Psoas muscle (tissue), 8 donors: ENCODE data around the gene JAGN1. TPM values are rescaled to one million over a fixed set of nuclear protein-coding genes. Genes with fewer than 3 reads are reported as not detected.

ENCODE experiments used
- ATAC-seq, 4 donors: fragments of 200-7000 bp; cut with Tn5 transposase; one replicate each; pipeline ENCODE4 v1.9.1; 2020; ENCODE audit warnings: moderate library complexity in 3 of 4, mild to moderate bottlenecking in 2 of 4
- DNase-seq, 2 donors: peaks; one replicate each; pipeline ENCODE4 v3.0.0-alpha.2; 2020
- H3K27ac ChIP-seq: fragments of 200-600 bp; one replicate; pipeline ENCODE4 v1.8.0; 2022
- H3K27me3 ChIP-seq, 3 donors: fragments of 200-600 bp in 1 of 3; one replicate each; pipeline versions ENCODE4 v1.6.1 to v1.8.0; 2013 to 2022; ENCODE audit warnings: low read length in 2 of 3, mild to moderate bottlenecking in 2 of 3, moderate library complexity in 1 of 3; ENCODE audit not compliant: insufficient read depth in 3 of 3
- H3K36me3 ChIP-seq, 2 donors: fragments of 200-600 bp in 1 of 2; one replicate each; pipeline versions ENCODE4 v1.6.1 to v1.8.0; 2013 to 2022; ENCODE audit warnings: low read depth in 1 of 2, mild to moderate bottlenecking in 1 of 2, moderate library complexity in 1 of 2; ENCODE audit not compliant: insufficient read depth in 1 of 2
- H3K4me1 ChIP-seq: fragments of 200-600 bp; one replicate; pipeline ENCODE4 v1.8.0; 2022
- H3K4me3 ChIP-seq: fragments of 200-600 bp; one replicate; pipeline ENCODE4 v1.8.0; 2022; ENCODE audit warnings: mild to moderate bottlenecking
- H3K9me3 ChIP-seq: fragments of 200-600 bp; one replicate; pipeline ENCODE4 v1.8.0; 2022
- whole genome bisulfite sequencing, 3 donors: extraction: QIAGEN DNeasy Blood & Tissue Kit; methylation state at CpG; one replicate each; pipeline versions ENCODE4 v1.1.6 to v1.1.7; 2013; 5-methylcytosine and 5-hydroxymethylcytosine counted together
- intact Hi-C, 2 donors: fragments of 100-400 bp; cut with DNase I; formaldehyde crosslinking; loops; one replicate each; pipeline versions ENCODE4 v1.11.0 to v1.14.2; 2022
- polyA plus RNA-seq, 3 donors: library from polyadenylated mRNA; stranded (reverse); fragments of 200-250 nt; gene quantifications; one replicate each; pipeline ENCODE4 v1.2.3, GENCODE V29; 2013
- total RNA-seq, 4 donors: library from RNA; stranded (reverse); fragmentation: NEBNext Ultra II Directional in 2 of 4; extraction: Animal tissue kit (Norgen Biotek cat#: 25700) in 2 of 4; gene quantifications; one replicate each; pipeline versions ENCODE4 v1.2.1 to v1.2.4, GENCODE V29; 2021 to 2023
- TF ChIP-seq, protein P1 (sequence below): fragments of 200-600 bp; IDR thresholded peaks from one replicate; pipeline ENCODE4 v1.8.0; 2022; ENCODE audit warnings: antibody characterized with exemption
- donor health status: healthy with polysubstance abuse.
- donor health status: DM: no; HTN: no; CAD: no; lungs with moderate emphysema.
- donor health status: Bipolar disorder and iron deficiency.
- donor health status: healthy.
- donor health status: DM: yes; HTN: yes; CAD: no.
- donor health status: DM: no; HTN: no; CAD: no.
- donor health status: DM: no; HTN: no; CAD: no.
- donor health status: DM: yes; HTN: yes; CAD: no.

The JAGN1 gene
- total and polyA plus RNA-seq, 7 donors = 18.6 to 98.2 (median 44.4) TPM

DNA sequence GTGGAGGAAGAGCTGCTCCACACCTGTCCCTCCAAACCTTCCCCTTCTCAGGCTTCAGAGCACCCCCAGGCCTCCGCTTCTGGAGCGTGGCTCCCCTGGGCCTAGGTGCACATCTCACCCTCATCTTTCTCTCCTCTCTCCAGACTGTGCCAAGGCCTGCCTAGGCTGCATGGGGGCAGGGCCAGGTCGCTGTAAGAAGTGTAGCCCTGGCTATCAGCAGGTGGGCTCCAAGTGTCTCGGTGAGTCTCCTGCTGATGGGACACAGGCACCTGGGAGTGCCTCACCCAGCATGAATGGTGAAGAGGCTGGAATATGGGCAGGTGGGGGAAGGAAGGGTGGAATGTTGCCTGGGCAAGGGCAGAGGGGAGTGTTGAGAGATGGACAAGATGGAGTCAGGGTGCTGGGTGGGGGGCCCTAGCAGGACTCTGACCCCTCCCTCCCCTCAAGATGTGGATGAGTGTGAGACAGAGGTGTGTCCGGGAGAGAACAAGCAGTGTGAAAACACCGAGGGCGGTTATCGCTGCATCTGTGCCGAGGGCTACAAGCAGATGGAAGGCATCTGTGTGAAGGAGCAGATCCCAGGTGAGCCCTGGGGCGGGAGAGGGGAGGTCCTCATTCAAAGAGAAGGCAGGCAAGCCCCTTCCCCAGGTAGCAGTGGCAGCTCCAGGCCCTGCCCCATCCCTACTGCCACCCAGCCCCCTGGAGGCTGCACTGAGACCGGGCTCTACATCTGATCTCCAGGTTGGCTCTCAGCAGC, 52.7 kb downstream of the JAGN1 start:
- peaks cover 0 to 42% of the 10 kb centered on the region in 2 donors for H3K36me3 ChIP-seq
- no peak for DNase-seq
- no peak overlapping the region for H3K4me3 ChIP-seq
- H3K9me3 ChIP-seq = no peaks in the 10 kb centered on the region
- no peak overlapping the region for H3K27ac ChIP-seq
- no peaks in the 10 kb centered on the region for H3K4me1 ChIP-seq
- 89 to 93% (median 91%) methylated on average over 10 to 11 of the region's 11 CpGs for WGBS, 3 donors
- no peak for ATAC-seq
- TF ChIP-seq, protein P1, sequence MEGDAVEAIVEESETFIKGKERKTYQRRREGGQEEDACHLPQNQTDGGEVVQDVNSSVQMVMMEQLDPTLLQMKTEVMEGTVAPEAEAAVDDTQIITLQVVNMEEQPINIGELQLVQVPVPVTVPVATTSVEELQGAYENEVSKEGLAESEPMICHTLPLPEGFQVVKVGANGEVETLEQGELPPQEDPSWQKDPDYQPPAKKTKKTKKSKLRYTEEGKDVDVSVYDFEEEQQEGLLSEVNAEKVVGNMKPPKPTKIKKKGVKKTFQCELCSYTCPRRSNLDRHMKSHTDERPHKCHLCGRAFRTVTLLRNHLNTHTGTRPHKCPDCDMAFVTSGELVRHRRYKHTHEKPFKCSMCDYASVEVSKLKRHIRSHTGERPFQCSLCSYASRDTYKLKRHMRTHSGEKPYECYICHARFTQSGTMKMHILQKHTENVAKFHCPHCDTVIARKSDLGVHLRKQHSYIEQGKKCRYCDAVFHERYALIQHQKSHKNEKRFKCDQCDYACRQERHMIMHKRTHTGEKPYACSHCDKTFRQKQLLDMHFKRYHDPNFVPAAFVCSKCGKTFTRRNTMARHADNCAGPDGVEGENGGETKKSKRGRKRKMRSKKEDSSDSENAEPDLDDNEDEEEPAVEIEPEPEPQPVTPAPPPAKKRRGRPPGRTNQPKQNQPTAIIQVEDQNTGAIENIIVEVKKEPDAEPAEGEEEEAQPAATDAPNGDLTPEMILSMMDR = no peak
- no peaks in the 10 kb centered on the region for H3K27me3 ChIP-seq
- intact Hi-C loops = loop anchor here in 1 of 2 donors (10.0 kb wide), 1 partner anchor 192 kb away; no protein-coding TSS in a partner anchor

Other genes with a start within 250 kb of the JAGN1 start
- 10 to 100 TPM; 29.7 to 67.2 (median 37.4) TPM for gene MTMR14, start 241.1 kb upstream of the JAGN1 start, total RNA-seq
- gene MTMR14, start 241.1 kb upstream of the JAGN1 start, polyA plus RNA-seq = 10 to 100 TPM; 31.2 to 57.5 (median 38.7) TPM
- gene CPNE9, start 186.8 kb upstream of the JAGN1 start, total RNA-seq = not detected
- under 1 TPM in 1 of 3 donors, not detected in 2; 0.05 TPM for gene CPNE9, start 186.8 kb upstream of the JAGN1 start, polyA plus RNA-seq
- gene BRPF1, start 158.9 kb upstream of the JAGN1 start, total RNA-seq = 10 to 100 TPM in 3 of 4 donors, 1 to 10 TPM in 1; 9.9 to 16.1 (median 12.5) TPM
- gene BRPF1, start 158.9 kb upstream of the JAGN1 start, polyA plus RNA-seq = 1 to 10 TPM; 6.8 to 9.8 (median 9.0) TPM
- gene OGG1, start 140.7 kb upstream of the JAGN1 start, total RNA-seq = 1 to 10 TPM; 6.9 to 9.5 (median 8.1) TPM
- 10 to 100 TPM in 1 of 3 donors, 1 to 10 TPM in 2; 6.3 to 19.7 (median 9.1) TPM for gene OGG1, start 140.7 kb upstream of the JAGN1 start, polyA plus RNA-seq
- 1 to 10 TPM; 4.5 to 7.2 (median 5.5) TPM for gene CAMK1, start 120.7 kb upstream of the JAGN1 start, total RNA-seq
- gene CAMK1, start 120.7 kb upstream of the JAGN1 start, polyA plus RNA-seq = 1 to 10 TPM; 3.9 to 5.7 (median 5.5) TPM
- 10 to 100 TPM; 42.6 to 45.2 (median 43.2) TPM for gene TADA3, start 98.1 kb upstream of the JAGN1 start, total RNA-seq
- 10 to 100 TPM; 42.2 to 75.7 (median 68.3) TPM for gene TADA3, start 98.1 kb upstream of the JAGN1 start, polyA plus RNA-seq
- gene ARPC4, start 97.5 kb upstream of the JAGN1 start, total RNA-seq = 100 to 1,000 TPM in 1 of 4 donors, 10 to 100 TPM in 3; 53.9 to 117 (median 84.9) TPM
- 100 to 1,000 TPM in 2 of 3 donors, 10 to 100 TPM in 1; 76.9 to 155 (median 142) TPM for gene ARPC4, start 97.5 kb upstream of the JAGN1 start, polyA plus RNA-seq
- 10 to 100 TPM in 1 of 4 donors, 1 to 10 TPM in 3; 6.4 to 19.0 (median 7.7) TPM for gene TTLL3, start 80.3 kb upstream of the JAGN1 start, total RNA-seq
- gene TTLL3, start 80.3 kb upstream of the JAGN1 start, polyA plus RNA-seq = 1 to 10 TPM; 2.9 to 5.0 (median 4.3) TPM
- 10 to 100 TPM; 39.7 to 49.4 (median 45.8) TPM for gene RPUSD3, start 46.6 kb upstream of the JAGN1 start, total RNA-seq
- gene RPUSD3, start 46.6 kb upstream of the JAGN1 start, polyA plus RNA-seq = 10 to 100 TPM; 55.2 to 64.2 (median 59.9) TPM
- 1 to 10 TPM in 2 of 4 donors, under 1 TPM in 2; 0.75 to 3.3 (median 1.3) TPM for gene CIDEC, start 10.4 kb upstream of the JAGN1 start, total RNA-seq
- gene CIDEC, start 10.4 kb upstream of the JAGN1 start, polyA plus RNA-seq = 10 to 100 TPM in 1 of 3 donors, 1 to 10 TPM in 2; 3.5 to 15.0 (median 4.4) TPM
- gene IL17RE, start 12.2 kb downstream of the JAGN1 start, total RNA-seq = under 1 TPM; 0.20 to 0.84 (median 0.59) TPM
- gene IL17RE, start 12.2 kb downstream of the JAGN1 start, polyA plus RNA-seq = 1 to 10 TPM in 1 of 3 donors, under 1 TPM in 2; 0.07 to 1.1 (median 0.86) TPM
- 10 to 100 TPM; 10.4 to 27.0 (median 20.5) TPM for gene IL17RC, start 26.5 kb downstream of the JAGN1 start, total RNA-seq
- 10 to 100 TPM; 10.8 to 21.9 (median 13.9) TPM for gene IL17RC, start 26.5 kb downstream of the JAGN1 start, polyA plus RNA-seq
- gene CRELD1, start 43.2 kb downstream of the JAGN1 start, total RNA-seq = 10 to 100 TPM; 28.5 to 47.5 (median 37.8) TPM
- 10 to 100 TPM; 24.2 to 35.0 (median 25.2) TPM for gene CRELD1, start 43.2 kb downstream of the JAGN1 start, polyA plus RNA-seq
- 1 to 10 TPM; 1.3 to 1.9 (median 1.6) TPM for gene PRRT3, start 61.8 kb downstream of the JAGN1 start, total RNA-seq
- gene PRRT3, start 61.8 kb downstream of the JAGN1 start, polyA plus RNA-seq = 1 to 10 TPM in 1 of 3 donors, under 1 TPM in 2; 0.55 to 4.0 (median 0.65) TPM
- gene EMC3, start 96.2 kb downstream of the JAGN1 start, total RNA-seq = 100 to 1,000 TPM; 145 to 266 (median 188) TPM
- 100 to 1,000 TPM; 171 to 256 (median 198) TPM for gene EMC3, start 96.2 kb downstream of the JAGN1 start, polyA plus RNA-seq
- 1 to 10 TPM in 1 of 4 donors, under 1 TPM in 3; 0.39 to 1.0 (median 0.75) TPM for gene FANCD2, start 135.8 kb downstream of the JAGN1 start, total RNA-seq
- 1 to 10 TPM in 1 of 3 donors, under 1 TPM in 2; 0.08 to 1.0 (median 0.47) TPM for gene FANCD2, start 135.8 kb downstream of the JAGN1 start, polyA plus RNA-seq
- gene FANCD2OS, start 217.6 kb downstream of the JAGN1 start, total RNA-seq = not detected
- gene FANCD2OS, start 217.6 kb downstream of the JAGN1 start, polyA plus RNA-seq = not detected
- 10 to 100 TPM; 73.8 to 82.7 (median 78.9) TPM for gene BRK1, start 225.1 kb downstream of the JAGN1 start, total RNA-seq
- gene BRK1, start 225.1 kb downstream of the JAGN1 start, polyA plus RNA-seq = 100 to 1,000 TPM; 117 to 164 (median 156) TPM